Measurements from ENCODE around the gene LRRC8C.

GRCh38 chr1:89761338-89761737, 128.4 kb downstream of the LRRC8C start:
- TF ChIP-seq EZH2phosphoT487 (IDR thresholded peaks at IDR 0.05; ENCODE audit: borderline replicate concordance, low read length) (no peak), CTCF (IDR thresholded peaks at IDR 0.05; ENCODE audit: low read depth, low read length, poor library complexity, severe bottlenecking) (no peak)

Measured in DOHH2 (cell line).